Parathyroid adenoma (tissue), 2 donors: ENCODE results near the gene CRISPLD2.

Experiments
- H2AFZ ChIP-seq: fragments of 300-600 bp; sonication (generic); one replicate; pipeline ENCODE4 v1.7.0; 2017; ENCODE audit warnings: antibody characterized with exemption, mild to moderate bottlenecking
- H3K27ac ChIP-seq: fragments of 300-600 bp; sonication (generic); one replicate; pipeline ENCODE4 v1.7.0; 2017
- H3K27me3 ChIP-seq: fragments of 300-600 bp; sonication (generic); one replicate; pipeline ENCODE4 v1.7.0; 2017; ENCODE audit warnings: low read length; ENCODE audit not compliant: control insufficient read depth, insufficient read depth
- H3K36me3 ChIP-seq: fragments of 300-600 bp; sonication (generic); one replicate; pipeline ENCODE4 v1.7.0; 2017; ENCODE audit warnings: low read length; ENCODE audit not compliant: control insufficient read depth, insufficient read depth
- H3K4me1 ChIP-seq: fragments of 300-600 bp; sonication (generic); one replicate; pipeline ENCODE4 v1.7.0; 2017; ENCODE audit warnings: control low read depth
- H3K4me2 ChIP-seq: fragments of 300-600 bp; sonication (generic); one replicate; pipeline ENCODE4 v1.7.0; 2017; ENCODE audit warnings: low read length
- H3K4me3 ChIP-seq: fragments of 300-600 bp; sonication (generic); one replicate; pipeline ENCODE4 v1.7.0; 2017; ENCODE audit warnings: low read depth, low read length
- H3K79me2 ChIP-seq: fragments of 300-600 bp; sonication (generic); one replicate; pipeline ENCODE4 v1.7.0; 2017; ENCODE audit warnings: control low read depth
- H3K9ac ChIP-seq: fragments of 300-600 bp; sonication (generic); one replicate; pipeline ENCODE4 v1.7.0; 2017; ENCODE audit warnings: mild to moderate bottlenecking
- H3K9me3 ChIP-seq: fragments of 300-600 bp; sonication (generic); one replicate; pipeline ENCODE4 v1.7.0; 2017; ENCODE audit warnings: low read length; ENCODE audit not compliant: control insufficient read depth
- CTCF ChIP-seq: fragments of 300-600 bp; sonication (generic); IDR thresholded peaks from one replicate; pipeline ENCODE4 v1.7.0; 2017; ENCODE audit warnings: antibody characterized with exemption, mild to moderate bottlenecking
- donor health status: primary hyperparathyroidism.

CRISPLD2 gene

GRCh38 chr16:84948851-84949610 lies 129.2 kb downstream of the CRISPLD2 start:
- H3K4me1 ChIP-seq, result no peaks in the 10 kb centered on the region

GRCh38 chr16:84949772-84950436 lies 130.1 kb downstream of the CRISPLD2 start:
- TF ChIP-seq CTCF, result no peak
- Histone ChIP-seq H3K27me3 (no peaks in the 10 kb centered on the region), H3K9me3 (no peaks in the 10 kb centered on the region), H3K27ac (no peak overlapping the region), H3K79me2 (no peaks in the 10 kb centered on the region), H3K36me3 (no peaks in the 10 kb centered on the region), H3K4me3 (no peak overlapping the region), H2AFZ (no peak overlapping the region), H3K4me2 (no peak overlapping the region), H3K4me1 (no peaks in the 10 kb centered on the region), H3K9ac (no peak overlapping the region)

More at GRCh38 chr16:84948851-84949610, 129.2 kb downstream of the CRISPLD2 start:
- H3K9me3 ChIP-seq, result no peaks in the 10 kb centered on the region
- no peak overlapping the region for H3K4me2 ChIP-seq
- H3K79me2 ChIP-seq, result no peaks in the 10 kb centered on the region
- no peaks in the 10 kb centered on the region for H3K27me3 ChIP-seq
- H3K27ac ChIP-seq, result no peak overlapping the region
- no peak overlapping the region for H2AFZ ChIP-seq
- no peaks in the 10 kb centered on the region for H3K36me3 ChIP-seq
- no peak overlapping the region for H3K9ac ChIP-seq
- no peak for TF ChIP-seq CTCF
- no peak overlapping the region for H3K4me3 ChIP-seq

GRCh38 chr16:84950906-84951305 lies 131.1 kb downstream of the CRISPLD2 start:
- Histone ChIP-seq H3K79me2 (no peaks in the 10 kb centered on the region), H2AFZ (no peak overlapping the region), H3K27me3 (no peaks in the 10 kb centered on the region), H3K4me3 (no peak overlapping the region), H3K36me3 (no peaks in the 10 kb centered on the region), H3K27ac (no peak overlapping the region), H3K9me3 (no peaks in the 10 kb centered on the region), H3K4me2 (no peak overlapping the region), H3K9ac (no peak overlapping the region), H3K4me1 (no peaks in the 10 kb centered on the region)
- TF ChIP-seq CTCF, result no peak

GRCh38 chr16:84952335-84953189 lies 132.8 kb downstream of the CRISPLD2 start:
- no peaks in the 10 kb centered on the region for H3K9me3 ChIP-seq
- H3K27ac ChIP-seq, result no peak overlapping the region
- no peak overlapping the region for H3K4me3 ChIP-seq

More at GRCh38 chr16:84952335-84953189, 132.8 kb downstream of the CRISPLD2 start:
- Histone ChIP-seq H3K79me2 (no peaks in the 10 kb centered on the region), H3K9ac (no peak overlapping the region), H3K36me3 (no peaks in the 10 kb centered on the region), H3K4me1 (no peaks in the 10 kb centered on the region), H2AFZ (no peak overlapping the region), H3K4me2 (no peak overlapping the region), H3K27me3 (no peaks in the 10 kb centered on the region)
- TF ChIP-seq CTCF, result peak; percentile 89
